Uterus (tissue), 2 donors: ENCODE results near the gene TUFT1.

ENCODE experiments used
- CTCF ChIP-seq, 4 experiments: fragments of 200-600 bp in 2 of 4; fragments of 450-650 bp in 2 of 4; sonication (generic) in 2 of 4; IDR thresholded peaks; one replicate each; pipeline ENCODE4 v1.5.1; 2016 to 2019; ENCODE audit warnings: antibody characterized with exemption in 4 of 4, mild to moderate bottlenecking in 2 of 4, moderate library complexity in 1 of 4
- POLR2A ChIP-seq, 2 donors: fragments of 450-650 bp; IDR thresholded peaks; one replicate each; pipeline ENCODE4 v1.6.1; 2016; ENCODE audit warnings: antibody characterized with exemption in 2 of 2, mild to moderate bottlenecking in 1 of 2, moderate library complexity in 1 of 2

- no peak for TF ChIP-seq POLR2A (IDR thresholded peaks at IDR 0.05)
- no peak for TF ChIP-seq CTCF (IDR thresholded peaks at IDR 0.05)
These were observed 6.2 kb upstream of the TUFT1 start for GRCh38 chr1:151533870-151534269.
